Bronchial epithelial cell (primary cell): ENCODE results near the gene SPHK2. TPM values are rescaled to one million over a fixed set of nuclear protein-coding genes. Genes with fewer than 3 reads are reported as not detected.

Experiments
- DNase-seq: peaks from one replicate; pipeline ENCODE4 v3.0.0-alpha.2; 2010; ENCODE audit warnings: low read depth
- FAIRE-seq: peaks from 2 replicates; lab custom pipeline; 2011; peaks lifted over from hg19 to GRCh38; lab: Jason Lieb, UNC
- H3K27me3 ChIP-seq: 2 replicates; pipeline ENCODE4 v1.5.1; 2011; ENCODE audit warnings: low read length; ENCODE audit not compliant: control insufficient read depth, insufficient read depth
- H3K36me3 ChIP-seq: 2 replicates; pipeline ENCODE4 v1.5.1; 2011; ENCODE audit warnings: low read length; ENCODE audit not compliant: control insufficient read depth, insufficient read depth
- H3K4me3 ChIP-seq: 2 replicates; pipeline ENCODE4 v1.5.1; 2011; ENCODE audit warnings: mild to moderate bottlenecking, low read depth, low read length, control low read depth
- CTCF ChIP-seq: IDR thresholded peaks from 2 replicates; pipeline ENCODE4 v1.5.1; 2011; ENCODE audit warnings: mild to moderate bottlenecking, moderate library complexity, low read length, control low read depth, inconsistent platforms; ENCODE audit not compliant: insufficient read depth, severe bottlenecking
- total RNA-seq: library from RNA; depleted of rRNA; stranded (reverse); fragments of >200 nt; gene quantifications from 2 replicates; pipeline ENCODE4 v1.2.1, GENCODE V29; 2014

SPHK2 gene
- total RNA-seq, 1 donor from 2014 or later: 3.4 TPM

GRCh38 chr19:48578891-48579290, 40.4 kb upstream of the SPHK2 start:
- TF ChIP-seq CTCF: no peak
- Histone ChIP-seq H3K36me3 (no peaks in the 10 kb centered on the region), H3K4me3 (no peak overlapping the region), H3K27me3 (no peaks in the 10 kb centered on the region)
- no peak for DNase-seq
- FAIRE-seq: no peak

GRCh38 chr19:48582168-48582567, 37.1 kb upstream of the SPHK2 start:
- no peak for TF ChIP-seq CTCF
- Histone ChIP-seq H3K27me3 (no peaks in the 10 kb centered on the region), H3K4me3 (no peak overlapping the region), H3K36me3 (no peaks in the 10 kb centered on the region)
- DNase-seq: no peak
- FAIRE-seq: no peak

GRCh38 chr19:48587387-48587786, 31.9 kb upstream of the SPHK2 start:
- no peak for TF ChIP-seq CTCF
- Histone ChIP-seq H3K4me3 (no peak overlapping the region), H3K27me3 (no peaks in the 10 kb centered on the region), H3K36me3 (no peaks in the 10 kb centered on the region)
- DNase-seq (no peak), FAIRE-seq (no peak)

GRCh38 chr19:48588670-48589401, 30.5 kb upstream of the SPHK2 start:
- FAIRE-seq: no peak
- TF ChIP-seq CTCF: peak; percentile 97
- peak; percentile 96 for DNase-seq
- H3K27me3 ChIP-seq: no peaks in the 10 kb centered on the region
- no peaks in the 10 kb centered on the region for H3K36me3 ChIP-seq
- no peak overlapping the region for H3K4me3 ChIP-seq

GRCh38 chr19:48591021-48591420, 28.3 kb upstream of the SPHK2 start:
- FAIRE-seq (no peak), DNase-seq (no peak)
- Histone ChIP-seq H3K36me3 (no peaks in the 10 kb centered on the region), H3K4me3 (no peak overlapping the region), H3K27me3 (no peaks in the 10 kb centered on the region)
- TF ChIP-seq CTCF: no peak

GRCh38 chr19:48595171-48595570, 24.1 kb upstream of the SPHK2 start:
- TF ChIP-seq CTCF: no peak
- Histone ChIP-seq H3K36me3 (no peaks in the 10 kb centered on the region), H3K27me3 (no peaks in the 10 kb centered on the region), H3K4me3 (no peak overlapping the region)
- DNase-seq (no peak), FAIRE-seq (no peak)
